ENCODE results near the gene RER1.

DNA sequence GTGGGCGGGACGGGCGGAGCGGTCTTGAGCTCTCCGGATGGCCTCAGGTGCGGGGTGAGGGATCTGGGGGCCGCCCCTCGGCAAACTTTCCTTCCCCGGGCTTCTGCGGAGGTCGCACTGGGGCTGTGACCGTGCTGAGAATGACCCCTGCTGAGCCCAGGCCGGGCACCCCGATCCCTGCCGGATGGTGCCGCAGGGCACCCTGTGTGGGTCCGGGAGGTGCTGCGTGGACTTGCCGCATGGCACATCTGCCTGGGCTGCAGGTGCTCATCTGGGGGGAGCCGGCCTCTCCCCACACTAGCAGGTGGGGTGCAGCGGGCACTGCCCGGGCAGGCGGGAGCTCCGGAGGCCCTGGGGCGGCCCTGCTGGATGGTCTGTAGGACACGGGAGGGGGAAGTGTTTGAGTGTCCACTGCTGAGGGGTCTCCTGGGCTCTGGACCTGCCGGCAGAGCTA is 52.5 kb downstream of the RER1 start:
- no peak for TF ChIP-seq ZNF274 (IDR thresholded peaks at IDR 0.05; ENCODE audit: low read depth, low read length)
- no peak for TF ChIP-seq YY1 (IDR thresholded peaks at IDR 0.05; ENCODE audit: insufficient read depth, insufficient read length)

All from NT2/D1 (cell line).